Osteocyte (in vitro differentiated cells): ENCODE measurements around the gene RAD54L. TPM values are rescaled to one million over a fixed set of nuclear protein-coding genes. Genes with fewer than 3 reads are reported as not detected.

Experiments used
- DNase-seq: peaks from one replicate; pipeline ENCODE4 v3.0.0; 2021; ENCODE audit warnings: mixed read lengths; ENCODE audit not compliant: unreplicated experiment; ENCODE audit errors: extremely low spot score
- H3K27ac Mint-ChIP-seq: one replicate; pipeline ENCODE4 v1.8.0; 2021; ENCODE audit warnings: mild to moderate bottlenecking, mixed read lengths; ENCODE audit not compliant: unreplicated experiment
- H3K27me3 Mint-ChIP-seq: one replicate; pipeline ENCODE4 v1.8.0; 2021; ENCODE audit warnings: mixed read lengths; ENCODE audit not compliant: unreplicated experiment
- H3K36me3 Mint-ChIP-seq: one replicate; pipeline ENCODE4 v1.8.0; 2021; ENCODE audit warnings: mixed read lengths; ENCODE audit not compliant: unreplicated experiment
- H3K4me1 Mint-ChIP-seq: one replicate; pipeline ENCODE4 v1.8.0; 2021; ENCODE audit warnings: mixed read lengths; ENCODE audit not compliant: unreplicated experiment
- H3K4me3 Mint-ChIP-seq: one replicate; pipeline ENCODE4 v1.8.0; 2021; ENCODE audit warnings: mild to moderate bottlenecking, moderate library complexity, mixed read lengths; ENCODE audit not compliant: unreplicated experiment
- H3K9me3 Mint-ChIP-seq: one replicate; pipeline ENCODE4 v1.8.0; 2021; ENCODE audit warnings: mixed read lengths; ENCODE audit not compliant: unreplicated experiment
- total RNA-seq: library from RNA; stranded (reverse); gene quantifications from 2 replicates; pipeline ENCODE4 v1.2.1, GENCODE V29; 2021
- TF ChIP-seq, protein P1 (sequence below): fragments of 200-600 bp; sonication (generic); IDR thresholded peaks from 2 replicates; pipeline ENCODE4 v1.5.0; 2021; ENCODE audit warnings: antibody characterized with exemption, mild to moderate bottlenecking, moderate library complexity

RAD54L gene
- total RNA-seq, 1 donor from 2014 or later, result 4.2 TPM

DNA sequence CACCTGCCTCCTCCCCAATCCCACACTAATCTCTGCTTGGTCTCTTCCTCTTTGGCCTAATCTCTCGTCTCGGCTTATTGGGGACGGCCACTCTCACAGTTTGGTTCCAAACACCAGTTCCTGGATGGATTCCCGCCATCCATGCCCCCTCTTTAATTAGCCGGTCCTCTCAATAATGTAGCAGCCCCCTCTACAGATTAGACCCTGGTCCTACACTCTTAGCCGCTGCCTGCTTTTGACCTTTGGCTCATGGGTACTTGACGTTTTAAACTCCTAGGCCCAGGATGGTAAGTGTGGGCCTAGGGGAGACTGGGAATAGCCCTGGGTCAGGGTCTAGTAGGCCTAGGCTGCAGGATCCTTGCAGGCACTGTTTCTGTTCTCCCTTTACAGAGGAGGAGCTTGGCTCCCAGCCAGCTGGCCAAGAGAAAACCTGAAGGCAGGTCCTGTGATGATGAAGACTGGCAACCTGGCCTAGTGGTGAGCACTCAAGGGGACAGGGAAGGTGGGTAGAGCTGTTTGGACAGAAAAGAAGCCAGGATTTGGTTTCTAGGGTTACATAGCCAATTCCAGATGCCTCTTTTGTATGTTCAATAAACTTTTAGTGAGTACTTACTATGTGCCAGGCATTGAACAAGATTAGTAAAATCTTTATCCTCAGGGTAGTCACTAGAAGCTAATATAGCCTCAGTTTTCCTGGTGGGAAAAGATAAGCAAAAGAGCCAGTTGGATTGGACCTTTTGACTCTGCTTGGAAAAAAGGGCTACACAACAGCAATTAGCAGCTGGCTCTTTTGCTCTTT is 758 bp downstream of the RAD54L start:
- Mint-ChIP-seq H3K4me3 (peak overlapping the region; percentile 84), H3K36me3 (no peaks in the 10 kb centered on the region), H3K4me1 (peaks cover 25% of the 10 kb centered on the region), H3K27ac (peak overlapping the region; percentile 52), H3K9me3 (no peaks in the 10 kb centered on the region), H3K27me3 (no peaks in the 10 kb centered on the region)
- DNase-seq, result no peak
- TF ChIP-seq, protein P1, sequence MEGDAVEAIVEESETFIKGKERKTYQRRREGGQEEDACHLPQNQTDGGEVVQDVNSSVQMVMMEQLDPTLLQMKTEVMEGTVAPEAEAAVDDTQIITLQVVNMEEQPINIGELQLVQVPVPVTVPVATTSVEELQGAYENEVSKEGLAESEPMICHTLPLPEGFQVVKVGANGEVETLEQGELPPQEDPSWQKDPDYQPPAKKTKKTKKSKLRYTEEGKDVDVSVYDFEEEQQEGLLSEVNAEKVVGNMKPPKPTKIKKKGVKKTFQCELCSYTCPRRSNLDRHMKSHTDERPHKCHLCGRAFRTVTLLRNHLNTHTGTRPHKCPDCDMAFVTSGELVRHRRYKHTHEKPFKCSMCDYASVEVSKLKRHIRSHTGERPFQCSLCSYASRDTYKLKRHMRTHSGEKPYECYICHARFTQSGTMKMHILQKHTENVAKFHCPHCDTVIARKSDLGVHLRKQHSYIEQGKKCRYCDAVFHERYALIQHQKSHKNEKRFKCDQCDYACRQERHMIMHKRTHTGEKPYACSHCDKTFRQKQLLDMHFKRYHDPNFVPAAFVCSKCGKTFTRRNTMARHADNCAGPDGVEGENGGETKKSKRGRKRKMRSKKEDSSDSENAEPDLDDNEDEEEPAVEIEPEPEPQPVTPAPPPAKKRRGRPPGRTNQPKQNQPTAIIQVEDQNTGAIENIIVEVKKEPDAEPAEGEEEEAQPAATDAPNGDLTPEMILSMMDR, result no peak

DNA sequence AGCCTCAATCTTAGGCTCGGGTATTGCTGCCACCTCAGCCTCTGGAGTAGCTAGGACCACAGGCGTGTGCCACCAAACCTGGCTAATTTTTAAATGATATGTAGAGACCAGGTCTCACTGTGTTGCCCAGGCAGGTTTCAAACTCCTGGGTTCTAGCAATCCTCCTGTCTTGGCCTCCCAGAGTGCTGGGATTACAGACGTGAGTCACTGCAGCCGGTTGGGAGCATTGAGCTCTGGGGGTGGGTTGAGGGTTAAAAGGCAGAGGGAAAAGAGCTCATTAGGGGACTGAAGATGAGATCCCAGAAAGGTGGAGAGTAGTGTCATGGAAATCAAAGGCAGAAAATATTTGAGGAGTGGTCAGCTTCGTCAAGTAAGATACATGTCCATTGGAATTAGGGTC is 7.1 kb downstream of the RAD54L start:
- no peak overlapping the region for H3K4me3 Mint-ChIP-seq
- no peaks in the 10 kb centered on the region for H3K4me1 Mint-ChIP-seq
- no peaks in the 10 kb centered on the region for H3K27me3 Mint-ChIP-seq
- no peaks in the 10 kb centered on the region for H3K36me3 Mint-ChIP-seq
- no peaks in the 10 kb centered on the region for H3K9me3 Mint-ChIP-seq
- DNase-seq, result no peak
- TF ChIP-seq, protein P1, result no peak
- H3K27ac Mint-ChIP-seq, result no peak overlapping the region

DNA sequence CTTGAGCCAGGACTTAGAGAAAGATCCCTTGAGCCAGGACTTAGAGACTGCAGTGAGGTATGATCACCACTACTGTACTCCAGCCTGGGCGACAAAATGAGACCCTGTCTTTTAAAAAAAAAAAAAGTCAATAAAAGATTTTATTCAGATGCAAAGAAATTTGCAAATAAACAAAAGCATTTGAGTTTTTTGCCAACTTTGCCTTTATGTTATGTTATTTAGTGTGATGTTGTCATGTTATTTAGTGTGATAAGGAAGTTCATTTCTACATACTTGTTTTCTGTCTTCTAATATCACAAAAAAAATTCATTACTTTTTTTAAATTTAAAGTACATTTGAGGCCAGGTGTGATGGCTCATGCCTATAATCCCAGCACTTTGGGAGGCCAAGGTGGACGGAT is 9.0 kb downstream of the RAD54L start:
- TF ChIP-seq, protein P1, result no peak
- Mint-ChIP-seq H3K9me3 (no peaks in the 10 kb centered on the region), H3K4me3 (no peak overlapping the region), H3K27me3 (no peaks in the 10 kb centered on the region), H3K36me3 (peaks cover 5% of the 10 kb centered on the region), H3K4me1 (no peaks in the 10 kb centered on the region), H3K27ac (no peak overlapping the region)
- DNase-seq, result no peak

DNA sequence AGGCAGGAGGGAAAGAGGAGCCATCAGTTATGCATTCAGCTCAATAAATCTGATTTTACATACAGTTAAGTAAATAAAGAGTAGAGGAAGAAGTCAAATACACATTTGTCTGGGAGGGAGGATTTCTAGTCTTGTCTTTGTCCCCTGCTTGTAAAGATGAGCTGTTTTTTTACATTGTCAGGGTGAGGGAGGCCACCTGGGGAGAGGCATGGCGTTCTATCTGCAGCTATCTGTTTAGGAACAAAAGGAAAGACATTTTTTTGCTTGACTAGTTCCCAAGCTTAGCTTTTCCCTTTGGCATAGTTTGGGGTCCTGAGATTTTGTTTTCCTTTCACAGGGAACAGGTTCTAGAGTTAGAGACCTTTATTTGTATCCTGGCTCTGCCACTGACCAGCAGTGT is 14.9 kb downstream of the RAD54L start:
- no peaks in the 10 kb centered on the region for H3K9me3 Mint-ChIP-seq
- no peak overlapping the region for H3K27ac Mint-ChIP-seq
- H3K36me3 Mint-ChIP-seq, result peaks cover 5% of the 10 kb centered on the region
- H3K4me3 Mint-ChIP-seq, result no peak overlapping the region
- no peaks in the 10 kb centered on the region for H3K27me3 Mint-ChIP-seq
- DNase-seq, result no peak
- H3K4me1 Mint-ChIP-seq, result no peaks in the 10 kb centered on the region
- TF ChIP-seq, protein P1, result no peak

DNA sequence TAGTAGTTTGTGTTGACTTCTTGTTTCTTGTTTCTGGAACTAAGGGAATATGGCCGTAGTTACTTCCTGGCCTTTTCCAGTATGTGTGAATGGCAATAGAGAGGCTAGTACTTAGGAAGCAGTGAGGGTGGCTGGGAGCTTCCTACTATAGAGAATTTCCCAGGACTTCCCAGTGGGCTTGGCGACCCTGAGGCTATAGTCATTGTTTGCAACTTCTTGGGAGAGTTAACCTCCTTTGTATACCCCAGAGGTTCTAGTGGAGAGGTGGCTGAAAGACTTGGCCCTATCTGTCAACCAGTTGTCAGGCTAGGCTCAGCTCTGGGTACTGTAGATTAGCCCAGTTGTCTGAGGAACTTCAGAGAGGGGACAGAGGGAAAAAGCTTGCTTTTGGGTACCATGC is 15.6 kb downstream of the RAD54L start:
- H3K27me3 Mint-ChIP-seq, result no peaks in the 10 kb centered on the region
- no peak overlapping the region for H3K4me3 Mint-ChIP-seq
- H3K4me1 Mint-ChIP-seq, result no peaks in the 10 kb centered on the region
- TF ChIP-seq, protein P1, result no peak
- H3K36me3 Mint-ChIP-seq, result peaks cover 5% of the 10 kb centered on the region
- H3K27ac Mint-ChIP-seq, result no peak overlapping the region
- H3K9me3 Mint-ChIP-seq, result no peaks in the 10 kb centered on the region
- no peak for DNase-seq
